ENCODE results near the gene RASA2. TPM values are rescaled to one million over a fixed set of nuclear protein-coding genes. Genes with fewer than 3 reads are reported as not detected.
A peak's percentile ranks its signal among the peaks of the same experiment; 100 is the strongest.

The RASA2 gene
- total and polyA plus RNA-seq, 10 of the 15 experiments (the other 5 are each of a cell fraction or from before 2014, with no cell fraction given): 1.9 to 9.4 (median 7.2) TPM

- TF ChIP-seq REST (IDR thresholded peaks at IDR 0.05; ENCODE audit: low read depth, low read length) (no peak), BCL11A (IDR thresholded peaks at IDR 0.05; ENCODE audit: low read depth, low read length) (no peak), RBBP5 (conservative IDR thresholded peaks at IDR 0.05) (no peak), NR2C1 (IDR thresholded peaks at IDR 0.05) (no peak), ATF7 (IDR thresholded peaks at IDR 0.05; ENCODE audit: low read depth) (no peak), TBL1XR1 (IDR thresholded peaks at IDR 0.05; ENCODE audit: low read depth, low read length) (no peak), CHD4 (IDR thresholded peaks at IDR 0.05) (no peak), NBN (IDR thresholded peaks at IDR 0.05) (no peak), RFX5 (IDR thresholded peaks at IDR 0.05; ENCODE audit: low read depth, low read length) (no peak), POLR2AphosphoS5 (IDR thresholded peaks at IDR 0.05; ENCODE audit: low read length) (peak; percentile 44), STAT1 (conservative IDR thresholded peaks at IDR 0.05) (no peak), ZNF687 (IDR thresholded peaks at IDR 0.05) (peak; percentile 75; the same call in 1 of the 2 replicates), NFYB (IDR thresholded peaks at IDR 0.05; ENCODE audit: insufficient read depth, low read depth, low read length) (no peak), RUNX3 (IDR thresholded peaks at IDR 0.05; ENCODE audit: low read length) (no peak), NFXL1 (IDR thresholded peaks at IDR 0.05; ENCODE audit: borderline replicate concordance) (no peak), KLF5 (IDR thresholded peaks at IDR 0.05; ENCODE audit: partially characterized antibody) (no peak), ZNF384 (IDR thresholded peaks at IDR 0.05; ENCODE audit: borderline replicate concordance, low read depth, low read length) (no peak), ZBTB11 (CRISPR knock-in tag; IDR thresholded peaks at IDR 0.05) (no peak), CBFB (IDR thresholded peaks at IDR 0.05; ENCODE audit: low read depth) (no peak)
These were observed at the start of gene RASA2 (continued) for GRCh38 chr3:141486746-141487520.

Measured in GM12878 (cell line).